ENCODE data around the gene DCAKD. TPM values are rescaled to one million over a fixed set of nuclear protein-coding genes. Genes with fewer than 3 reads are reported as not detected.

DCAKD gene
- total RNA-seq, 2 experiments from 2014 or later = 11.6 to 12.2 TPM

DNA sequence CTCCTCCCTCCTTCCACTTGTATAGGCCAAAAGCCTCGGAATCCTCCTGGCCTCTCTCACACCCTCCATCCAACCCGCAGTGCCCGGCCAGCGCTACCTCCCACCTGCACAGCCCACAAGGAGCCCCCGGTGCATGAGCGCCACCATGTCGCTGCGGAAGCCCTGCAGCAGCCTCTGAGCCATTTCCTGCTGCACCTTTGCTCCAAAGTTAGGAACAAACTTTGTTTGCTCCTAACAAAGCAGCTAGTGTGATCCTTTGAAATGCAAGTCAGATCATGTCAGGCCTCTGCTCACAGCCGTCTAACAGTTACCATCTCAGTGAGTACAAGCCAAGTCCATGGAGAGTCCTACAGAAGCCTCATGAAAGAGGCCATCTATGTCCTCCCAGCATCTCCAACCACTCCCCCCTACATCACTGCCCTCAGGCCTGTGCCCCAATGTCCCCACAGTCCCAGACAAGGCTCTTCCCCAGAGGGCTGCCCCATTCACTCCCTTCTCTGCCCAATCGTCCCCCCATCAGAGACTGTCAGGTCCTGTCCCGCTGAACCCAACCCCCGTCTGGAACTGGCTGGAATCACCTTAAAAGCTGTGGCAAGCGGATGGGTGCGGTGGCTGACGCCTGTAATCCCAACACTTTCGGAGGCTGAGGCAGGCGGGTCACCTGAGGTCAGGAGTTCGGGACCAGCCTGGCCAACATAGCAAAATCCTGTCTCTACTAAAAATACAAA lies 7.5 kb downstream of the DCAKD start:
- TF ChIP-seq, protein P1, sequence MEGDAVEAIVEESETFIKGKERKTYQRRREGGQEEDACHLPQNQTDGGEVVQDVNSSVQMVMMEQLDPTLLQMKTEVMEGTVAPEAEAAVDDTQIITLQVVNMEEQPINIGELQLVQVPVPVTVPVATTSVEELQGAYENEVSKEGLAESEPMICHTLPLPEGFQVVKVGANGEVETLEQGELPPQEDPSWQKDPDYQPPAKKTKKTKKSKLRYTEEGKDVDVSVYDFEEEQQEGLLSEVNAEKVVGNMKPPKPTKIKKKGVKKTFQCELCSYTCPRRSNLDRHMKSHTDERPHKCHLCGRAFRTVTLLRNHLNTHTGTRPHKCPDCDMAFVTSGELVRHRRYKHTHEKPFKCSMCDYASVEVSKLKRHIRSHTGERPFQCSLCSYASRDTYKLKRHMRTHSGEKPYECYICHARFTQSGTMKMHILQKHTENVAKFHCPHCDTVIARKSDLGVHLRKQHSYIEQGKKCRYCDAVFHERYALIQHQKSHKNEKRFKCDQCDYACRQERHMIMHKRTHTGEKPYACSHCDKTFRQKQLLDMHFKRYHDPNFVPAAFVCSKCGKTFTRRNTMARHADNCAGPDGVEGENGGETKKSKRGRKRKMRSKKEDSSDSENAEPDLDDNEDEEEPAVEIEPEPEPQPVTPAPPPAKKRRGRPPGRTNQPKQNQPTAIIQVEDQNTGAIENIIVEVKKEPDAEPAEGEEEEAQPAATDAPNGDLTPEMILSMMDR (IDR thresholded peaks at IDR 0.05) = no peak
- H3K27me3 ChIP-seq (ENCODE audit: control insufficient read depth in 1 of 2, insufficient read depth in 2 of 2, low read length in 2 of 2) = no peaks in the 10 kb centered on the region
- CTCF ChIA-PET = interaction anchor here (1.5 kb wide), 1 partner anchor 92 kb away, joined by 3 read pairs; the partner anchor contains the start of gene ACBD4
- no peak overlapping the region for H3K4me3 Mint-ChIP-seq
- DNase-seq (no peak), ATAC-seq (ENCODE audit: poor library complexity) (no peak)
- peak overlapping the region; percentile 20 for H3K27ac Mint-ChIP-seq
- H3K36me3 ChIP-seq (ENCODE audit: insufficient read depth, low read length) = peaks cover 2% of the 10 kb centered on the region
- H3K4me3 ChIP-seq (ENCODE audit: low read length) = no peak overlapping the region
- POLR2A ChIA-PET = interaction anchor here (1.3 kb wide), 1 partner anchor 7 kb away, joined by 3 read pairs; no protein-coding TSS in a partner anchor
- H3K9me3 ChIP-seq (ENCODE audit: control insufficient read depth in 1 of 2, insufficient read depth in 1 of 2, low read length in 2 of 2) = no peaks in the 10 kb centered on the region
- no peaks in the 10 kb centered on the region for H3K36me3 Mint-ChIP-seq (ENCODE audit: low read depth)
- H3K4me1 Mint-ChIP-seq (ENCODE audit: low read depth) = peaks cover 11% of the 10 kb centered on the region
- no peak overlapping the region for H3K27ac ChIP-seq (ENCODE audit: low read depth in 1 of 2, low read length in 2 of 2)
- no peaks in the 10 kb centered on the region for H3K27me3 Mint-ChIP-seq
- H3K9me3 Mint-ChIP-seq = no peaks in the 10 kb centered on the region
- intact Hi-C loops (cut with DNase I, micrococcal nuclease) = no loop called here
- H3K4me1 ChIP-seq (ENCODE audit: insufficient read depth, low read length) = peaks cover 32% of the 10 kb centered on the region

DNA sequence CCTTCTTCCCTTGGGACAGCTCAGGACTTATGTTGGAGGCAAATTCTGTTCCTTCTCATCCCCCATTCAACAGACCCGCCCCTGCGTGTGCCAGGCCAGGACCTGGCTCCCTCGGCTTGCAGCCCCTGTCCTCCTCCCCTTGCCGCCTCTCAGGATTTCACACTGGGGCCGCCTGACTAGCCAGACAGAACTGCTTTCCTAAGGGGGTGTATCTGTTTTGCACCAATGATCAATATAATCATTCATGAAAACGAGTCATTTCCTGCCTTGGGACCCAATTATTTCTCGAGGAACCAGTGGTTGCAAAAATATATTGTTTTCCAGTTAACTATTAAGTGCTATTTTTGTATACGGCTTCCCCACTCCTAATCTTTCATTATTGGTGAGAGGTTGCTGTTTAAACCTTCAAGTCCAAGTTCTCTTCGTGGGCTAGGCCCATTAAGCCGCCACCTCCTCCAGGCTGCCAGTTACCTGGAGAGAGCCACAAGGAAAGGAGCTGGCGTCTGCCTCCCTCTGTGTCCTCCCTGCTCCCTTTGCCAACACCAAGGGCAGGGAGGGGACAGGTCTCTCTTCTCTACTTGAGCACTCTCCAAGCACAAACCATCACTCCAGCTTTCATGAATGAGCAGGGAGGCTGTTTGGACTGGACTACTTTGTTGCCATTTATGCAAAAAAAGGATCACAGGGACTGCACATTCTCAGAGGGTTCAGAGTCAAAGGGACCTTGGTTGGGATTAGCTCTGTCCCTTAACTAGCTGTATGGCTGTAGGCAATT lies 8.9 kb downstream of the DCAKD start:
- TF ChIP-seq, protein P1 (IDR thresholded peaks at IDR 0.05) = no peak
- POLR2A ChIA-PET = interaction anchor here (1.3 kb wide), 1 partner anchor 8 kb away, joined by 3 read pairs; no protein-coding TSS in a partner anchor

DNA sequence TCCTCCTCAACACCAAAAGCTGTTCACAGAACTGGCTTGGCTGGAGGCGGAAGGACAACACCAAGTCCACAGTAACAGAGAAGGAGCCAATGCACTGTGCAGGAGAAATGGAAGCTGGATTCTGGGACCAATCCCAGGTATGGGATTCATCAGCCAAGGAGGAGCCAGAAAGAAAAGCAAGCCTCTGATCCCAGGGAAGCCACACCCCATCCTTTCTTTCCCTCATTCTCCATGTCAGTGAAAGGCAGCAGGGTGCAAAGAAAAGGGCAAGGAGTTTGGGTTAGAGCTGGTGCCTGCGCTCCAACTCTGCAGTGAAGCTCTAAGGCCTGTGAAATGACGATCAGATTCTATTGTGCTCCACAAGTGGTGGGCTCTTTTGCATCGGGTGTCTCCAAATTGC lies 11.0 kb downstream of the DCAKD start:
- ChIA-PET CTCF (no interaction called here), POLR2A (interaction anchor here (2.9 kb wide), 1 partner anchor 10 kb away, joined by 10 read pairs; the partner anchor contains the start of gene DCAKD)
- Mint-ChIP-seq H3K9me3 (no peaks in the 10 kb centered on the region), H3K4me3 (no peak overlapping the region), H3K27ac (no peak overlapping the region), H3K4me1 (ENCODE audit: low read depth) (peaks cover 8% of the 10 kb centered on the region), H3K27me3 (no peaks in the 10 kb centered on the region), H3K36me3 (ENCODE audit: low read depth) (peaks cover 8% of the 10 kb centered on the region)
- intact Hi-C loops (cut with DNase I, micrococcal nuclease) = no loop called here
- no peak for ATAC-seq (ENCODE audit: poor library complexity)
- Histone ChIP-seq H3K9me3 (ENCODE audit: control insufficient read depth in 1 of 2, insufficient read depth in 1 of 2, low read length in 2 of 2) (no peaks in the 10 kb centered on the region), H3K4me1 (ENCODE audit: insufficient read depth, low read length) (peaks cover 23% of the 10 kb centered on the region), H3K27ac (ENCODE audit: low read depth in 1 of 2, low read length in 2 of 2) (no peak overlapping the region), H3K4me3 (ENCODE audit: low read length) (no peak overlapping the region), H3K27me3 (ENCODE audit: control insufficient read depth in 1 of 2, insufficient read depth in 2 of 2, low read length in 2 of 2) (no peaks in the 10 kb centered on the region), H3K36me3 (ENCODE audit: insufficient read depth, low read length) (peaks cover 2% of the 10 kb centered on the region)
- TF ChIP-seq, protein P1 (IDR thresholded peaks at IDR 0.05) = no peak
- DNase-seq = no peak

More for the DNA sequence above, 8.9 kb downstream of the DCAKD start:
- Mint-ChIP-seq H3K36me3 (ENCODE audit: low read depth) (no peaks in the 10 kb centered on the region), H3K9me3 (no peaks in the 10 kb centered on the region), H3K4me1 (ENCODE audit: low read depth) (peaks cover 8% of the 10 kb centered on the region), H3K4me3 (no peak overlapping the region), H3K27ac (peak overlapping the region; percentile 44), H3K27me3 (no peaks in the 10 kb centered on the region)
- H3K4me1 ChIP-seq (ENCODE audit: insufficient read depth, low read length) = peaks cover 24% of the 10 kb centered on the region
- ATAC-seq (ENCODE audit: poor library complexity) (no peak), DNase-seq (no peak)
- H3K27me3 ChIP-seq (ENCODE audit: control insufficient read depth in 1 of 2, insufficient read depth in 2 of 2, low read length in 2 of 2) = no peaks in the 10 kb centered on the region
- intact Hi-C loops (cut with DNase I, micrococcal nuclease) = no loop called here
- H3K4me3 ChIP-seq (ENCODE audit: low read length) = no peak overlapping the region
- CTCF ChIA-PET = interaction anchor here (1.4 kb wide), 1 partner anchor 21 kb away, joined by 5 read pairs; no protein-coding TSS in a partner anchor
- H3K36me3 ChIP-seq (ENCODE audit: insufficient read depth, low read length) = peaks cover 5% of the 10 kb centered on the region
- no peak overlapping the region for H3K27ac ChIP-seq (ENCODE audit: low read depth in 1 of 2, low read length in 2 of 2)
- H3K9me3 ChIP-seq (ENCODE audit: control insufficient read depth in 1 of 2, insufficient read depth in 1 of 2, low read length in 2 of 2) = no peaks in the 10 kb centered on the region

All from CD4-positive, alpha-beta T cell (primary cell).